Stimulated activated CD4-positive, alpha-beta T cell treated with anti-CD3 and anti-CD28 coated beads, Interleukin-4, amount 100 ng/mL, for 48 hours (primary cell): ENCODE data around the gene TANGO2.
A peak's percentile ranks its signal among the peaks of the same experiment; 100 is the strongest.

Source experiments
- DNase-seq, 2 donors: peaks; one replicate each; pipeline ENCODE4 v3.0.0-alpha.2; 2020; ENCODE audit warnings: low read depth in 2 of 2

TANGO2 gene

DNA sequence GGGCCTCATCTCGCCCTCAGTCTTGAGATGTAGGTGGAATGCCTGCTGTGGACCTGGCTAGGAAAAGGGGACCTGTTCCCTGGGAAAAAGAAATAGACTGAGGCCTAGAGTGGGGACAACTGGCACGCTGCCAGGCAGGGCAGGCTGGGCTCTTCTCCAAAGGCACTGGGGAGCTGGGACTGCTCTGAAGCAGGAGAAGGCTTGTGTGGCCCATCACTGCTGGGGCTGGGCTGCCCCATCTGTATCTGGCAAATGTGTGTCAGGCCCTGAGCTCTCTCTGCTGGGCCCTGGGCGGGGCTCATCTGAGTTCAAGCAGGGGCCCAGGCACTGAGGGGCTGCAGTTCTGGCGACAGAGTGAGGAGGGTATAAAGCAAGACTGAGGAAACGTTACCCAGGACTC lies 37.2 kb upstream of the TANGO2 start:
- DNase-seq, result no peak

DNA sequence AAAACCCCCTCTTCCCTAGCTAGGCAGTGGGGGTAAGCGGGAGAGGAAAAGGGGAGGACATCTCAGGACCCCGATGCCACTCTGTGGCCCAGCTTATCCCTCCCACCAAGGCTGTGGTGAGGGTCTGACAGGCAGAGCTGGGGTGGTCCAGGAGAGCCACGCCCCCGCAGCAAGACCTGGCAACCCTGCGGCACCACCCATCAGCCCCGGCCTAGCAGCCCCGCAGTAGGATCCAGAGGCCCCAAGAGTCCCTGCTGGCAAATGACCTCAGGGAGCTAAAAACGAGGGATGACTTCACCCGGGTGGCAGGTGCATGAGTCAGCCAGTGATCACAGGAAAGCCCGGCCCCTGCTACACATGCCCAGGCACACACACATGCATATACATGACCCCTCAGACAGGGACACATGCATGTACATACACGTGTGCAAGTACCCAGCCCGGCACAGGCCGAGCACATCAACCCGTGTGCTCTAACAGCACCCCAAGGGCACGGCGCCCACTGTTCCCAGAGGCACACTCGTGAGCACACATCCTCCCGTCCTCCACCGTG lies 36.6 kb upstream of the TANGO2 start:
- DNase-seq, result no peak

DNA sequence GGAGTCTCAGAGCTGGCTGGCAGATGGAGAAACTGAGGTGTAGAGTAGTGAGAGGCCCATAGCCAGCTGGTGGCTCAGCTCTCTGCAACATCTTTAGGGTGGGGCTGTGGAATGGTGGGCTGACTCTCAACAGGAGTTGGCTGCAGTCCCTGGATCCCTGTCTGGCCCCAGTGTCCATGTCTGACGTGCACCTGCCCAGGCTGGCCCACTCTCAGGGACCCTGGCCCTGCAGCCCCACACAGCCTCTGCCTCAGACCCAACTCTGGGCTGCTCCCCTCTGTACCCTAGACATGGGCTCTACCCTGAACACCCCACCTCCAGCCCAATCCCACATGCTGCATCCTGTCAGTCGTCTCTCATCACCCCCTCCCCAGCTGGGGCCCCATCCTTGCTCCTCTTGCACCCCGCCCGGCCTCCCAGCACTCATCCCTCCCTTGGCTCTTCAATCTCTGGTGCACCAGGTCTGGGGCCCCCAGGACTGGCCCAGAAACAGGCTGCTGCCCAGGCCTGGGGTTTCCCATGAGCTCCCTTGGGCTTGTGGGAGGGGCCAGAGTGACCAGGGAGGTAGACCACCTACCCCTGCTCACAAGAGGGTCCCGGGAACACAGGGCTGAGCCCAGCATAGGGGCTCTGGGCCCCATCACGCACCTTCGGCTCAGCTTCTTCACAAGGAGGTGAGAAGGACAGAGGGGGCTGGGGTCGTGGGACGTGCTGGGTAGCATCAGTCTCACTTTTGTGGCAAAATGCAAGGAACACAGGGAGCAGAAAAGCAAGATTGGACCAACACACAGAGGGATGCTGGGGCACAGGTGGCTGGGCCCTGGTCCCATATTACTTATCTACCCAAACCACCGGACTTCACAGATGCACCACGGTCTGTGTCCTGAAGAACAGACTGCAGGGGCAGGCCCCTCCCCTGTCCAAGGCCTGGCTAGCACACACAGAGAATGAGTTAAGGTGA lies 35.8 kb upstream of the TANGO2 start:
- DNase-seq, result no peak

DNA sequence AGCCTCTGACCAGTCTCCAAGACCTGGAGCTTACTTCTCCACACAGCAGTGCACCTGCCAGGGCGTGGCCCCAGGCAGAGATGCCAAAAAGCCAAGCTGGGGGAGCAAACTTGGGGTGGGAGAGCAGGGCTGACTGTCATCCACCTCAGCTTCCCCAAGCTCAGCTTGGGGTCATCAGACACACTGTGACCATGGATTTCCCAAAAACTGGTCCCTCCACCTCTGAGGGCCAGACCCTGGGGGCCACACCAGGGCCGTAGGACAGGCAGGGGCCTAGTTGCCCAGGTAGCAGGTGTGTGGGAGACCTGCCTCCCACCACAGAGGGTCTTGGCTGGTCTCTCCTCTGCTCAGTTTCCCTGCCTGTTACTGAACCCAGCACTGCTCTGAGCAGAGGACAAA lies 34.9 kb upstream of the TANGO2 start:
- DNase-seq, result no peak

DNA sequence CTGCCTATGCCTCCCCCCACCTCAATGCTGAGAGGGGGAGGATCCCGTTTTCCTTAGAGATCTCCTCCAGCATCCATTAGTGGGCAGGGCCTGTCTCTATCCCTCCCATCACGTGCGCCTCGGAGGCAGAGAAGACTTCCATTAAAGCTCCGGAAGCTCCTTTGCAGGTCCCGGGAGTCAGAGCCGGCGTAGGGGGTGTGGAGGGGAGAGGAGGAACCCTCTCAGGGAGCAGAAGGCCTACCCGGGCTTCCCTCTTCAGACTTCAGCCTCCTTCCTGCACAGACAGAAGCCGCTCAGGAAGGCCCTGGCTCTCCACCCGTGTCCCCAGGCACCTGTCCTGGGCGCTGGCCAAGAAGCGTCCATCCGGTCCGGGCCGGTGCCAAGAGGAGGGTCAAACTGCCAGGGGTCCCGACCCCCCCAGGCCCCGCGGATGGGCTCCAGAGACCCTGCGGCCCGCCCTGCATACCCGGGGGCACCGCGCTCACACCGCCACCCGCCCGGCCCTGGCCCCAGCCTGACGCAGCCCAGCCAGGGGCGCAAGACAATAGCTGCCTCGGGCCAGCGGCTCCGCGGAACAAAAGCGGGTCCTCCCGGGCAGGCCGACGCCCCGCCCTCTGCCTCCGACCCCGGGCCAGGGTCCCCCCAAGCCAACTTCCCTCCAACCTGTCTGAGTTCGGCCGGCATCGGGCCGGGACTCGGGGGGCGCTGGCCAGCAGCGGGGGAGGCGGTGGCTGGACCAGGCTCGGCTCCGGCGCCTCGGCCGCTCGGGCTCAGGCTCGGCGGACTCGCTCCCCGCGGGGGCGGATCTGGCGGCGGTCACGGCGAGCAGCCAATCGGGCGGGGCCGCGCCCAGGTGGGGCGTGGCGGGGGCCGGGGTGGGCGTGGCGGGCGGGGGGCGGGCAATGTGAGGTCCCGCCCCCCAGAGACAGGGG lies 34.2 kb upstream of the TANGO2 start:
- peak; percentile 55 to 63 for DNase-seq

DNA sequence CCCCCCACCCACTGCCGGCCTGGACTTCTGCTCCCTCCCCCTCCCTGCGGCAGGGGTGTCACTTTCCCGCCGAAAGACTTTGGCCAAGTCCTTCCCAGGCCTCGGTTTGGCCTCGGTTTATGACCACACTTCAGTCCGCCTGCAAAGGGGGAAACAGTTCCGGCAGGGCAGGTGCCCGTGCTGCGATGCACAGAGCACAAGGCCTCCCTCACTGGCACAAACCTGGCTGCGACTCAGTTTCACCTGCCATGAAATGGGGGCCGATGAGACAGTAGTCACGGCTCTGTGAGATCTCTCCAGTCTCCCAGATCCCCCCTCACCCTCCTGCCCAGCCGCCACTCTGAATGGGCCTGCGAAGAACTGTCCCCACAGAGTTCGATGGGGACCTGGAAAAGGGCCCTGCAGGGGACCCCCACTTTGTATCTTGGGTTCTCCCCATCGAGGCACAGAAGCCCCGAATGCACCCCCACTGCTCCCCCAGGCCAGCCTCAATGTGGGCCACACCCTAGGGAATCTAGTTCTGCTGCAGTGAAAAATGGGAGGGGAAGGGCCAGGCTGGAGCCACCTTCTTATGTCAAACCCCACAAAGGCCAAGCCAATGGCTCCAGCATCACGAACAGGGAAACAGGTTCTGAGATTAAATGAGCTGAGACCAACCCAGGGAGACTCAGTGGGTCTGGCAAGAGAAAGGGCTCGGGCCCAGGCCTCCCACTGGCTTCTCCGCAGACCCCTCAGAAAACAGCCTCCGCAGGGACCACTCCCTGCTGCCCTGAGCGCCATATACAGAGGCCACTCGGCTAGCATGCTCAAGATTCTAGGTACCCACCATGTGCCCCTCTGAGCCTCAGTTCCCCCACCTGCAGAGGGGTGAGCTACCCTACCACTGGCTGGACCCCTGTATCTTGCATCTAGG lies 33.3 kb upstream of the TANGO2 start:
- DNase-seq, result no peak

DNA sequence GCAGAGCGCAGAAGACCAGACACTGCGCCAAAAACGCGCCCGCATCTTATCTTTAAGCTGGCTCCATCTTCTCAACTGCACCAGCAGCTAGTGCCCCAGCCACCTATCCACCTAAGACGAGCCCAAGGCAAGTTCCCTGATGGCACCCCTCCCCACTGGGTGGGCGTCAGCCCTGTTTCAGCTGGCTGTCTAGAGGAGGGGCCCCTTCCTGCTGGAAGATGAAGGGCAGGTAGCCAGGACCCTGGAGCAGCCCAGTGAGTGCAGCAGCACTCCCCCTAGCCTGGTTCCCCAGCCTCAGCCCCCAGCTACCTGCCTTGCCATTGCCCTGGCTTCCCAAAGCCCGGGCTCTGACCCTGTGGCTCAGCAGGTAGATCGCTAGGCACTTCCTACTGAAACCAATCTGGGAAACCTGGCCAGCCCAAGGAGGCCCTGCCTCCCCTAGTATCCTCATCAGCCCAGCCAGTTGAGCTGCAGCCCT lies 32.5 kb upstream of the TANGO2 start:
- DNase-seq, result no peak

DNA sequence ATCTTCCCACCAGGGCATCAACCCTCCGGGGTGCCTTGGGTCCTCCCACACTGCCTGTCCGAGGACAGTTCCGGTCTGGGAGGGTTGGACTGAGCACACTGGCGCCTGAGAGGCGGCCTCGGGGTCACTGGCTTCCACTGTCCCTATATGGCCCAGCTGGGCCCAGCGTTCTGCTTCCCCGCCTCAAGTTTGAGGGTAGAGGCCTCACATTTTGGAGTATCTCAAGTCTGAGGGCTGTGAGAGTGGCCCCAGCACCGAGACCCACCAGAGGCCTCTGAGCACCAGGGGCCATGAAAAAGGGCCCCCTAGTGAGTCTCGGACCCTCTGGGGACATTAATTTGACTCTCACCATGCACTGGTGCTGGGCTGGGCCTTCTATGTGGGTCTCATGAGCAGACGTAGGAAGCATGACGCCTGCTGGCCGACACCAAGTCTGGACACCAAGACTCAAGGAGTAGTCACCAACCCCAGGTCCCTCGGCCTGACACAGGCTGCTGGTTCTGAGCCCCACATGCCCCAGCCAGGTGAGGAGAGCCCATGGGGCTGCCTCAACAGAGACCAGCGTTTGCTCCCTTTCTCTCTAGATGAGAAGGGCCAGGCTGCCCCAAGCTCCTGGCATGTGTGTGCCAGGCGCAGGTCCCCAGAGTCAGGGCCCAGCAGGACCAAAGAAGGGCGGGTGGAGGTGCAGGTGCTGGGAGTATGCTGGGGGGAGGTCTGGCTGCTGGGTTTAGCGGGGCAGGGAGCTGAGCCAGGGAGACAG lies 31.8 kb upstream of the TANGO2 start:
- DNase-seq, result no peak

DNA sequence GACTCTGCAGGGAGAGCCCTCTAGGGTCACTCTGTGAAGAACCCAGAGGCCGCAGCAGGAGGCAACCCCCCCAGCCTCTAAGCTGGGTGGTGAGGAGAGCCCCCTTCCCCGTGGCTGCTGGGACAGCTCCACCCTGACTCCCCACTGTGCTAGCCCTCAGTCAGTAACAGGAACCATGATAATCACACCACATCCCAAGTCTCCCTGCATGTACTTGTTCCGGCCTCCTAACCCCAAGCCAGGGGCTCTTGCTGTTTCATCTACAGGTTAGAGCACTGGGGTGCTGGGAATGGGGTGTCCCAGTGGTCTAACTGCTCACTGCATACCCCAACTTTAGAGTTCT lies 31.2 kb upstream of the TANGO2 start:
- DNase-seq, result no peak

DNA sequence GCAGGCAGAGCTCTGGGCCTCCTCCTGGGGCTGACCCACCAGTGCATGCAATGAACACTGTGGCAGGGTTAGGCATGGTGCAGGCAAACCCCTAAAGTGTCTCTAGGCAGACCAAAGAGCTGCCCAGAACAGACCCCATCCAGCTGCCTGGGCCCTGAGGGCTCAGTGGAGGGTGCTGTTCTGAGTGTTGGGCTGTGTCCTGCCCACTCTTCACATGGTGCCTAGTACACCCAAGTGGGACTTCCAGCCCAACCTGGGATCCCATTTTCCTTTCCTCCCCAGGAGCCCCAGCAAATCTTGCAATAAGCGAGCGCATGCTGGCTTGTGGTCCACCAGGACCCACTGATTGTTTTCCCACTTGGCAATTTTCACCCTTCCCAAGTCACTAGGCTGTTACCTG lies 30.7 kb upstream of the TANGO2 start:
- DNase-seq, result no peak

DNA sequence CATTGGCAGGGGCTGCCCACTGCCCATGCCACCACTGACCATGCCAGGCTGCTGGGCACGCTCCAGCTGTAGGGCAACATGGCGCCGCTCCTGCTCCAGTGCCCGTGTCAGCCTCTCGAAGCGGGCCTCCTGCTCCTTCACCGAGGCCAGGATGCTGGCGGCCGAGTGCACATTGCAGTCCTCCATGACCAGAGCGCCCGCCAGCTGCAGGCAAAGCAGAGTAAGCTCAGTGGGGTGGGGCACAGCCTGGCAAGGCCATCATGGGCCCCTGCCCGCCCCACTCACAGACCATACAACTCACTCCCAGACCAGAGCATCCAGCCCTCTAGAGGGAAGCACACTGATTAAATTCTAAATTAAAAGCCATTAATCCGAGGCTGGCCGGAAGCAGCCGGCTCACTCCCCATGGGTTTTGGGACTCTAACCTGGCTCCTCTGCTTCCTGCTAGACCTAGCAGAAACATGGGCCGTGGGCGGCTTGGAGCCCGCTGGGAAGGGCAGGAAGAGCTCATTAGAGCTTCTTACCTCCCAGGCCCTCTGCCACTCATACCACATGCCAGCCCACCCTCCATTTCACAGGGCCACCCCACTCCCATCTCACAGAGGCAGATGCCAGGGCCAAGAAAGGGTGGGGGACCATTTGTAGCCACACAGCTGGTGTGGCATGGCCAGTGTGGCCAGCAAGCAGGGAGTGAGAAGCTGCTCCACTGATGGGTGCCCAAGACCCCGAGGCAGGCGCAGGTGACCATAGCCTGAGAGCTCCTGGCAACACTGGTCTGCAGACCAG lies 30.1 kb upstream of the TANGO2 start:
- no peak for DNase-seq

DNA sequence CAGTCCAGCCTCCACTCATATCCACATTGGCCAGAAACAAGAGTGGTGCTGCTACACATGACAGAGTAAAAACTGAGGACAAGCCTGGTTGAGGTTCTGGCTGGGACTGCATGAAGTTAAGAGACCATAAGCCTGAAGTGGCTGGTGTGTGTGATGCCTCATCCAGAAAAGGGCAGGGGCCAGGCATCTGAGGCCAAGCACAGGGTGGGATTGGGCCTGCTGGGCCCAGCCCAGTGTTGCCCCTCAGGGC lies 29.6 kb upstream of the TANGO2 start:
- DNase-seq, result no peak

DNA sequence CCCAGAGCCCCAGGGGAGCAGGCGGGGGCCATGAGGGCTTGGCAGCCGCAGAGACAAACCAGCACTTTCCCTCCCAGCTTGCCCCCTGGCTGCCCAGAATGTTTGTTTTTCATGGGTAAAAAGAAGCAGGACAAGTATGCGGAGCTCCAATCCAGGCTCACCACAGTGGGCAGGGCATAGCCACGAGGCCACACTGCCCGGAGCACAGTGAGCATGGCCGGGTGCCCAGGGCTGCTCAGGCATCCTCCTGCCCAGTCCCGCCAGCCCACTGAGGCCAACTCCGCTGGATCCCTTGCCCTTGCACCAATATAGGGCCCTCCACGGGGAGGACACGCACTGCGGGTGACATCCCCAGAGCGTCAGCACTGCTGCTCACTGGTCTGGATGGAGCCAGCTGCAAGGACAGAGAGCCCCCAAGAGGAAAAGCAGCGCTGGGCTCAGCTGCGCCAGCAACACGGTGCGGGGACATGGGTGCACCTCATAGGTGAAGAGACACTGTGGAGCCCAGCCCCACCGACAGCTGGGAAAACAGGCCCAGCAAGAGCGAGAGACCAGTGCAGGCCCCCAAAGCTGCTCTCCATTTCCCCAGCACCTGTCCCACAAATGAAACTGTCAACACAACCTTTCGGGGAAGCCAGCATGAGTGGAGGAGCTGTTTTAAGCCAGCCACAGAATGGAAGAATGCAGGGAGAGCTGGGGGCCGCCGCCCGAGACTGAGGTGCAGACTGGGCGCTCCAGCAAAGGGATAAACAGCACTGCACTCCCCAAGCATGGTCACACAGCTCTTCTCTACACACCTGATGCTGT lies 29.1 kb upstream of the TANGO2 start:
- no peak for DNase-seq

DNA sequence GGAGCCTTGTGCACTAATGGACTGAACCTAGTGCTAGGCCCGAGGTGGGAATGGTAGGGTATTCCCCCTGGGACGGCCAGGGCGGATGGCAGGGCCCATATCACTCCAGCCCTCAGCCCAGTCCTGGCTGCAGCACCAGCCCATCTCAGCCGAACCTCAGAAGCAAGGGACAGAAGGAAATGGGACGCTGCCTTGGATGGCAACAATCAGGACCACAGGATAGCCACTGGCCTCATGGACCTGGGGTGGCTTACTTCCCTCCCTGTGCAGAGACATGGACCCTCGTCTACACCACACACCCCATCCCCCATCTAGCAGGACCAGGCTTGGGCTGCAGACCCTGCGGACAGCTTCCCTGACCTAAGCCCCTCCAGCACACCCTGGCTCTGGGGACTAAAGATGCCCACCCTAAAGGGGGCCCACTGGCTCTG lies 28.4 kb upstream of the TANGO2 start:
- DNase-seq, result no peak

DNA sequence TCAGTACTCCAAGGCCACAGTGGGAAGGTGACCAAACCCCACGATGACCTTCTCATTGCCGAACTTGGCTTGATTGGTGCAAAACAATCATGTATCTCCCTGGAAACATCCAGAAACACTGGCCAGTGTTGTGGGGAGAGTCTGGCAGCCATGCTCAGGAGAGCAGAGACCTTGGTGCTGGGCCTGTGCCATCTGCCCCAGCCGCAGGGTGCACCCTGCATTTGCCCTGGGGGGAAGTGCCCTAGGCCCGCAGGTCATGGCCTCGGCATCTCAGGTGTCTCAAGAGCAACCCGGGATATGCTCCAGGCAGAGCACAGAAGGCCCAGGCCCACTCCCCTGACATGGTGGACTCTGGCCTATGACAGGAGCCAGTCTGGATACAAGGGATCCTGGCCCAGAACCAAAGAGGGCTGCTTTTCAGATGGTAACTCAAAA lies 28.0 kb upstream of the TANGO2 start:
- DNase-seq, result no peak

DNA sequence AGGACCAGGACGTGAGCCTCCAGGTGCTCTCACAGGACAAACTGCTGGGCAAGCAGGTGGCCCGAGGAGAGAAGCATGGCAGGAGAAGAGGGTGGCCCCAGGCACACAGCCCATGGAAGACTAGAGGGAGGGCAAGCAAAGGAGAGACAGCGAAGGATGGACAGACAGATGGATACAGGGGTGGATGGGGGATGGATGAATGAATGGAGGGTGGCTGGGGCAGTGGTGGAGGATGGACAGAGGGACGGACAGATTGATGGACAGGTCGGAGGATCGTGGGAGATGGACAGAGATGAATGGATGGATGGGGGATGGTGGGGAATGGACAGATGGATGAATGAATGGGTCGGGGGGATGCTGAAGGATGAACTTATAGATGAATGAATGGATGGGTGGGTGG lies 27.0 kb upstream of the TANGO2 start:
- no peak for DNase-seq

DNA sequence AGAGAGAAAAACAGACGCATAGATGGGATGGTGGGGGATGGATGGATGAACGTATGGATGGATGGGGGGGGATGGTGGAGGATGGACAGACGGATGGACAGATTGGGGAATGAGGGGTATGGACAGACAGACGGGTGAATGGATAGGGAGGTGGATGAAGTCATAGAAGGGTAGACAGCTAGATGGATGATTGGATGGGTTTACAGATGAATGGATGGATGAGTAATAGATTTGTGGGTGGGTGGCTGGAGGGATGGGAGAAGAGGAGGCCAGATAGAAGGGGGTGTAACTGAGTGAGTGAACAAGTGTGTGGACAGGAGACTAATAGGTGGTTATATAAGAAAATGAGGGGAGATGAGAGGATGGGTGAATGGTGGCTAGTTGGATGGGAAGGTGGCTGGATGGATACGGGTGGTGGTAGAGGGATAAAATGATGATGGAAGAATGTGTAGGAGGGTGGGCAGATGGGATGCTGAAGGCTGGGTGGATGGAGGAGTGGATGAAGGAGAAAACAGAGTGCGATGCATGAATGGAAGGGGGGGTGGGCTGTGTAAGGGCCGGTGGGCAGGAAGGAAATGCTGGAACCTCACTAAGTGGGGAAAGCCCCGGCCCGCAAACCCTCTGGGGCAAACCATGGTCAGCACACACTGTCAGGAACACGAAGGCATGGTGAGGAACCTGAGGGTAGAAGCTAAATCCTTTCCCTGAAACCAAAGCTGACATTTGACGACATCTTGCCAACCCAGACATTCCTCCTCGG lies 25.9 kb upstream of the TANGO2 start:
- no peak for DNase-seq

DNA sequence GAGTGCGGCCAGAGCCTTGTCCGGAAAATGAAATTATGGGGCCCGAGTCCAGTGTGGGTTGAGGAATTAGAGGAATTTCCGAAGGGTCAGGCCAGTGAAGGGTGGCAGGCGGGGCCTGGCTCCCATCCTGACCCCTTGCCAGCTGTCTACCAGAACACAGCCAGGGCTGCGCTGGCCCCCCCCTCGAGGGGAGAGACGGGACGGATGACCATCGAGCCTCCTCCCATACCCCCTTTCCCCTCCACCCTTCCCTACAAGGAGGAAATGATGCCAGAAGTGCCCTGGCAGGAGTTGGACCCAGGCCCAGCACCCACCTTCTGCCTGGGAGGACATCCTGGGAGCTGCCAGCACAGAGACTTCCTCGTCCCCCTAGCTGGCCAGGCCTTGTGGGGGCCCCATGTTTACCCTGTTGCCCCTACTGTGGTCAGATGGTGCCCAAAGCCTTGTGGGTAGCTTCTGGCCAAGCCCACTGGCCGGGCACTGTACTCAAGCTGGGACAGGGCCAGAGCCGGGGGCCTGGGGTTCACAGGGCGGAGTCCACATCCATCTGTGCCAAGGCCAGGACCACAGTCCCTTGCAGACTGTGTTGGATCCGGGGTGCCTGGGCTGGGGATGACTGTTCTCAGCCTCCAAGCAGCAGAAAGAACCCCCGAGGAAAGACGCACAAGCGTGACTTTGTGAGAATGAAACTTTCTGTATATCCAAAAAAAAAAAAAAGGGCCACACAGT lies 25.1 kb upstream of the TANGO2 start:
- DNase-seq, result no peak
